Measurements from ENCODE around the gene MYO16. TPM values are rescaled to one million over a fixed set of nuclear protein-coding genes. Genes with fewer than 3 reads are reported as not detected.
"Not testable (repeated sequence)": the region's sequence is repeated elsewhere in the genome, so short reads cannot be mapped to it uniquely, and the experiment has no call there.

MYO16 gene
- total RNA-seq, 6 experiments from 2014 or later = not detected

DNA sequence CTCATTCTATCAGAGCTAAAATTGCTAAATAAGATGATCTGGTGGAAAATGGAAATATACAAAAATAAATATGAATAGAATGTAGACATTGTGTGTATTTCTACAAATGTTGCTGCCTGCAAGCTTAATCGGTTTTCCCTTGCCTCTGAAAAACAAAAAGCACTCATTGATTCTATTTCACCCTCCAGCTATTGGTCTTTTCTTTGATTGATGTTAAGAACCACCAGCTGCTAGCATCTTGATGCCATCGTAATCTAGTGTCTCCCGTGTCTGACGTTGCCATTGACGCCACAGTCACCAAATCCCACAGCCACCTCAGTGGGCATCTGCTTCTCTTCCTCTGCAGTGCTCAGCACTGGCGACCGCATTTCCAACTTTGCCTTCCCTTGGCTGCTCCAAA lies 461.8 kb downstream of the MYO16 start:
- TF ChIP-seq, protein P1, sequence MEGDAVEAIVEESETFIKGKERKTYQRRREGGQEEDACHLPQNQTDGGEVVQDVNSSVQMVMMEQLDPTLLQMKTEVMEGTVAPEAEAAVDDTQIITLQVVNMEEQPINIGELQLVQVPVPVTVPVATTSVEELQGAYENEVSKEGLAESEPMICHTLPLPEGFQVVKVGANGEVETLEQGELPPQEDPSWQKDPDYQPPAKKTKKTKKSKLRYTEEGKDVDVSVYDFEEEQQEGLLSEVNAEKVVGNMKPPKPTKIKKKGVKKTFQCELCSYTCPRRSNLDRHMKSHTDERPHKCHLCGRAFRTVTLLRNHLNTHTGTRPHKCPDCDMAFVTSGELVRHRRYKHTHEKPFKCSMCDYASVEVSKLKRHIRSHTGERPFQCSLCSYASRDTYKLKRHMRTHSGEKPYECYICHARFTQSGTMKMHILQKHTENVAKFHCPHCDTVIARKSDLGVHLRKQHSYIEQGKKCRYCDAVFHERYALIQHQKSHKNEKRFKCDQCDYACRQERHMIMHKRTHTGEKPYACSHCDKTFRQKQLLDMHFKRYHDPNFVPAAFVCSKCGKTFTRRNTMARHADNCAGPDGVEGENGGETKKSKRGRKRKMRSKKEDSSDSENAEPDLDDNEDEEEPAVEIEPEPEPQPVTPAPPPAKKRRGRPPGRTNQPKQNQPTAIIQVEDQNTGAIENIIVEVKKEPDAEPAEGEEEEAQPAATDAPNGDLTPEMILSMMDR (IDR thresholded peaks at IDR 0.05) = no peak
- H3K9me3 Mint-ChIP-seq = no peaks in the 10 kb centered on the region
- H3K27ac Mint-ChIP-seq = no peak overlapping the region
- H3K4me3 Mint-ChIP-seq = no peak overlapping the region
- no peaks in the 10 kb centered on the region for H3K36me3 Mint-ChIP-seq (ENCODE audit: low read depth)
- DNase-seq = no peak
- peaks cover 16% of the 10 kb centered on the region for H3K27me3 Mint-ChIP-seq (ENCODE audit: insufficient read depth)
- H3K4me1 Mint-ChIP-seq (ENCODE audit: low read depth) = no peaks in the 10 kb centered on the region; the same call in 1 of the 2 replicates

DNA sequence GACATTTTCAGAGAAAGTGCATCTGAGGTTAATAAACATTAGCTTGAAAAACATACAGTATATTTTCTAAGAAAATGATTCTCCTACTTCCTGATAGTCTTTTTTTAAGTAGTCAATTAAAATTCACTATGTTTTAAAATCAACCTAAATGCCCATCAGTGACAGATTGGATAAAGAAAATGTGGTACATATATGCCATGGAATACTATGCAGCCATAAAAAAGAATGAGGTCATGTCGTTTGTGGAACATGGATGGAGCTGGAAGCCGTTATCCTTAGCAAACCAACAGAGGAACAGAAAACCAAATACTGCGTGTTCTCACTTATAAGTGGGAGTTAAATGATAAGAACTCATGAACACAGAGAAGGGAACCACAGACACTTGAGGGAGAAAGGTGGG lies 462.8 kb downstream of the MYO16 start:
- H3K4me1 Mint-ChIP-seq (ENCODE audit: low read depth); DNase-seq; H3K36me3 Mint-ChIP-seq (ENCODE audit: low read depth); H3K27ac Mint-ChIP-seq; H3K4me3 Mint-ChIP-seq; H3K9me3 Mint-ChIP-seq: not testable (repeated sequence)
- peaks cover 16% of the 10 kb centered on the region for H3K27me3 Mint-ChIP-seq (ENCODE audit: insufficient read depth)

DNA sequence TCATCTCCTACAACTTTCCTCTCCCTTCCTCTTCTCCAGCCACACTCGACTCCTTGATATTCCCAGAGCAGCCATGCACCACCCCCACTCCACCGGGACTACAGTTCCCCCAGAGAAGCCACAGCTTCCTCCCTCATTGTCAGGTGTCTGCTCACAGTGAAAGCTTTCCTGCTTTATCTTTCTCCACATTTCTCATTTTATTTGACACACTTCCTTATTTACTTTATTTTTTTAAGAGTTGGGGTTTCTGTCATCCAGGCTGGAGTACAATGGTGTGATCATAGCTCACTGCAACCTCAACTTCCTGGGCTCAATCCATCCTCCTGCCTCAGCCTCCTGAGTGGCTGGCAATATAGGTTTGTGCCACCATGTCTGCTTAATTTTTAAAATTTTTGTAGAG lies 464.6 kb downstream of the MYO16 start:
- Mint-ChIP-seq H3K4me3 (no peak overlapping the region), H3K27ac (no peak overlapping the region), H3K4me1 (ENCODE audit: low read depth) (no peaks in the 10 kb centered on the region; the same call in 1 of the 2 replicates), H3K9me3 (no peaks in the 10 kb centered on the region), H3K36me3 (ENCODE audit: low read depth) (no peaks in the 10 kb centered on the region), H3K27me3 (ENCODE audit: insufficient read depth) (peaks cover 16% of the 10 kb centered on the region)
- TF ChIP-seq, protein P1 (IDR thresholded peaks at IDR 0.05) = no peak
- no peak for DNase-seq

DNA sequence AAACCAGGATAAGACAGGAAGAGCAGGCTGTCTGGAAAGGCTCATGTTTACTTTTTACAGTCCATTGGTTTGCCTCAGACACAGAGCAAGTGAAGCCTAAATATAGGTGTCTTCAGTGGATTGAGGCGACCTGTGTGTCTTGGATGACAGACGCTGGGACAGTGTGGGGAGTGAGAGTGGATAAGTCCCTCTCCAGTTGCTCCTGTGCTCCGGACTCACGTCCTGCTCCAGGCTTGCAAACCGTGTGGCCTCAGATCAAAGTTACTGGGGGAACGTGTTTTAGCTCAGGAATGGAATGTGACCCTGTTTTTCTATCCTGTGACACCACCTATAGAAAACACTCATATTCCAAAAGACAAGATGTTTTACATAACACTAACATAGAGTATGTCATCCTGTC lies 465.7 kb downstream of the MYO16 start:
- Mint-ChIP-seq H3K27ac (no peak overlapping the region), H3K4me1 (ENCODE audit: low read depth) (no peaks in the 10 kb centered on the region; the same call in 1 of the 2 replicates), H3K4me3 (no peak overlapping the region), H3K9me3 (no peaks in the 10 kb centered on the region), H3K27me3 (ENCODE audit: insufficient read depth) (peaks cover 12% of the 10 kb centered on the region), H3K36me3 (ENCODE audit: low read depth) (no peaks in the 10 kb centered on the region)
- TF ChIP-seq, protein P1 (IDR thresholded peaks at IDR 0.05) = no peak
- no peak for DNase-seq

GRCh38 chr13:109096101-109096500 lies 466.7 kb downstream of the MYO16 start:
- DNase-seq = no peak
- TF ChIP-seq, protein P1 (IDR thresholded peaks at IDR 0.05) = no peak
- Mint-ChIP-seq H3K36me3 (ENCODE audit: low read depth) (no peaks in the 10 kb centered on the region), H3K27ac (no peak overlapping the region), H3K27me3 (ENCODE audit: insufficient read depth) (peaks cover 8% of the 10 kb centered on the region), H3K9me3 (no peaks in the 10 kb centered on the region), H3K4me3 (no peak overlapping the region), H3K4me1 (ENCODE audit: low read depth) (no peaks in the 10 kb centered on the region; the same call in 1 of the 2 replicates)

GRCh38 chr13:109100705-109101304 lies 471.4 kb downstream of the MYO16 start:
- Mint-ChIP-seq H3K27me3 (ENCODE audit: insufficient read depth) (no peaks in the 10 kb centered on the region; the same call in none of the 2 replicates), H3K36me3 (ENCODE audit: low read depth) (no peaks in the 10 kb centered on the region), H3K4me1 (ENCODE audit: low read depth) (peaks cover 6% of the 10 kb centered on the region; the same call in 1 of the 2 replicates), H3K4me3 (no peak overlapping the region), H3K27ac (no peak overlapping the region), H3K9me3 (no peaks in the 10 kb centered on the region)
- TF ChIP-seq, protein P1 (IDR thresholded peaks at IDR 0.05) = no peak
- DNase-seq = no peak

All from HFFc6 (cell line).